Central memory CD4-positive, alpha-beta T cell (primary cell): ENCODE measurements around the gene YOD1.
A peak's percentile ranks its signal among the peaks of the same experiment; 100 is the strongest.

Experiments
- DNase-seq: peaks from one replicate; pipeline ENCODE4 v3.0.0; 2022

Gene YOD1

DNA sequence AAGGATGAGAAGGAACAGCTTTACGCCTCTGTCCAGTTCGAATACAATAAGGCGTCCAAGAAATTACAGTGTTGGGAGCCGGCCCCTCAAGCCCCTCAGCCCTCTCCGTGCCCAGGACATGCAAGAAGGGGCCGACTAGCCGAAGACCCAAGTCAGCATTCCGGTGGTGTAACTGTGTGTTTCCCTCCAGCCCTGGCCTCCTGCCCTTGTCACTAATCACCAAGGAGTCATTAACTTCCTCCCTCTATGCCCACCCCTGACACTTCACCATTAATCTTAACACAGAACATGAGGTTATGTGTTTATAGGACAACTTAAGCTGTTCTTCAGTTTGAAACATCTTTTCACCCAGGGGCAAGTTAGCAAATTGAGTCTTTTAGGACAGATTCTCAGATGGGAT, 21.2 kb upstream of the YOD1 start:
- no peak for DNase-seq

DNA sequence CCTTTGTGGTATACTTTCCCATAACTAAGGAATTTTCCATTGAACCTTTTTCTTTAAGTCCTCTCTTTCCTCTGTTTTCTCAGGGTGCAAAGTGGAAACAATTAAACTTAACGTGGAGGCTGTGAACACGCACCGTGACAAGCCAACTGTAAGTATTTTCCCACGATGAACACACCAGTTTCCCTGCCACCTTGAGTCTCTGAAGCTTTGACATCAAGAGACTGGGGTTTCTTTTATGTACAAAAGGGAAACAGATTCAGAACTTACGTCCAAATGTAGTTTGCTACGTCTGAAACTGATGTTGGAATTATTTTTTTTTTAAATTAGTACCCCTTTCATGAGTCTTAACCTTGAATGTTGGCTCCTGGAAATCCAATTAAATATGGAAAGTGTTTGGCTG, 20.4 kb upstream of the YOD1 start:
- no peak for DNase-seq

DNA sequence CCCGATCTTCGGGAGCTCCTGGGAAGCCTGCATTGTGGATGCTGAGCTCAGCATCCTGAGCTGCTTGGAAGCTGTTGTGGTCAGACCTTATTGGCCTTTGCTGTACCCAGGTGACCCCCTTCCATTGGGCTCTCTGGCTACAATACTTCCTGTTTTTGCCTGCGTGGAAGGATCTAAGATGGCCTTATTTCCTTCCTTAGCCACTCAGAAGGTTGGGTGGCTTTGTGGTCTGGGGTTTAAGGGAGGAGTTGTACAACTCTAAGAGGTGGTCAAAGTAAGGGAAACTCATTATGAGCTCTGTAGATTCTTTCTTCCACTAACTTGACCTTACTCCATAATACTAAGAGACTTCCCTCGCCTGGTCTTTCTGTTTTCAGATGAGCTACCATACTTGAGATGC, 19.8 kb upstream of the YOD1 start:
- DNase-seq, result no peak

DNA sequence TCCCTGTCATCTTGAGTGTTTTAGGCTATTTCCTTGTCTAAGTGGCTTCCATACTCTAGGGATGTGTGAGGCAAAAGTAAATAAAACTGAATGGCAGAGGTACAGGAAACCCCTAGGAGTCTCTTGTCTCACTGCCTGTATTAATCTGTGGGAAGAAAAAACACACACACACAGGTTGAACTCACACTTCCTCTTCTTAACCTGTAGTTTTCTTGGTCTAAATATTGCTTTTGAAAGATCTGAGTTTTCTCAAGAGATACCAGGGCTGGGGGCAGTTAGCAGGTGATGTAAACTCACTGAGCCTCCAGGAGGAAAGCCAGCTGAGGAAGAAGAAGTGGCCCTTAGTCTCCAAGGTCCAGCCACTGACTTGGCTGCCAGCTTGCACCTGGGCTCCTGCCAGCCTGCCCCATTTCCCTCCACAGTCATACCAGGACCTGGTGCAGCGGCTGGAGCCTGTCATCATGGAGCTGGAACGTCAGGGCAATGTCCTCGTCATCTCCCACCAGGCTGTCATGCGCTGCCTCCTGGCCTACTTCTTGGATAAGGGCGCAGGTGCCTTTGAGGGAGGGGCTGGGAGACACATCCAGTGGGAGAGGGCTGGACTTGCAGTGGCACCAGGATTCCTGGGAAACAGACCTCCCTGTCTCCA, 19.0 kb upstream of the YOD1 start:
- DNase-seq, result no peak

DNA sequence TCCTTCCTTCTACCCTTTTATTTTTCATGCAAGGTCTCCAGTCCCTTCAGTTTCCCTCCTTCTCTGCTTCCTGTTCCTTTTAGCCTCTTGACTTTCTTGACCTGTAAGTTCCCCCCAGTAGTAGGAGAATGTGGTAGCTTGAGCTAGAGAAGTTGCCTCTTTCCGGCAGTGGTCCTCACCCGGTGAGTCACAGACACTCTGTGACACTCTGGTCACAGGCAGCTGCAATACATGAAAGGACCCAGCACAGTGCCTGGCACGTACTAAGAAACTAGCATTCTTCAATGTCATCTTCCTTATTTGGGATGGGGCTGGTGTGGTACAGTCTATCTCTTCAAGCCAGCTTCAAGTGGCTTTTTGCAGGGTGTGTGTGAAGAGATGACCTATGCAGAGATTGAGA, 18.1 kb upstream of the YOD1 start:
- no peak for DNase-seq

DNA sequence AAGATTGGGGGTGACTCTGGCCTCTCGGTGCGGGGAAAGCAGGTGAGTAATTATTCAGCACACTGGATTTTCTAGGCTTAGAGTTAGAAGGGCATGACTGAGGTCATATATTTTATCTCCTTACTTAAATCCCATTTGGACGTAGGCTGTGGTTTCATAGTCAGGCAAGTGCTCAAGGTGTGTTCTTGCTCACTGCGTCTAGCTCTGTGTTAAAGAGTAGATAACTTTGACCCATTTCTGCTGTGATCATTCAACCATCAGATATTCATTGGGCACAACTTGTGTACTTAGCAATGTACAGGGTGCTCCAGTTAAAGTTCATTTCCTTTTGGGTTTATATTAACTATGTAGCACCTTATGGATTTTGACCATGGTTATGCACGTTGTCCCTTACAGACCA, 16.7 kb upstream of the YOD1 start:
- DNase-seq, result no peak

DNA sequence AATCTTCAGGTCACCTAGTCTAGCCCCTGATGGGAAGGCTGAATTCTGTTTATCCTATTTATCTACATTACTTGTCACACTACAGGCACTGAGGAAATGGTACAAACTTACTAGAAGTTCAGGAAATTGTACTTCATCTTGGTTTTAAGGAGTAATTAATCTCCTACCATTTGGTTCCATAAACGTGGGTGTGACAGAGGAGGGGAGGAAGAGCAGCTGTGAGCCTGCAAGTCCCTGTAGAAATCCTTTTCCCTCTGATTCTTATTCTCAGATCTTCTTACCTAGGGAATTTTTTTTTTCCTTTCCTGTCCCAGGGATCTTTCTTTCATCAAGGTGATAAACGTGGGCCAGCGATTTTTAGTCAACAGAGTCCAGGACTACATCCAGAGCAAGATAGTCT, 16.2 kb upstream of the YOD1 start:
- DNase-seq, result no peak

DNA sequence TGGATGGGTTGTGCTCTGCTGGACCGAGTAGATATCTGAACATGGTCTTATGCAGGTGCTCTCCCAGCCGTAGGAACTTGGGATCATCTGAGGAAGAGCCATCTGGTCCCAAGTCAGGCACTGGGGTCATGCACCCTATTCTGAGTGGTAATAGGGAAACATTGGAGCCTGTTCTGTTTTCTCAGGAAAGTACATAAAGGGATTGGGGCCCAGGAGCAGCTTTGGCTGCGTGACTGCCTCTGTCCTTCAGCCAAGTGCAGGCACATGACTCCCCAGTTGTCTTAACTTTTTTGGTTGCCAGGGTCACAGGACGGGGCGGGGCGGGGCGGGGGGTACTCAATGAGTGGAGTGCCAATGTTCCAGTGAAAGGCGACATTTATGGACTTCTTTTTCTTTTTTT, 13.6 kb upstream of the YOD1 start:
- no peak for DNase-seq

DNA sequence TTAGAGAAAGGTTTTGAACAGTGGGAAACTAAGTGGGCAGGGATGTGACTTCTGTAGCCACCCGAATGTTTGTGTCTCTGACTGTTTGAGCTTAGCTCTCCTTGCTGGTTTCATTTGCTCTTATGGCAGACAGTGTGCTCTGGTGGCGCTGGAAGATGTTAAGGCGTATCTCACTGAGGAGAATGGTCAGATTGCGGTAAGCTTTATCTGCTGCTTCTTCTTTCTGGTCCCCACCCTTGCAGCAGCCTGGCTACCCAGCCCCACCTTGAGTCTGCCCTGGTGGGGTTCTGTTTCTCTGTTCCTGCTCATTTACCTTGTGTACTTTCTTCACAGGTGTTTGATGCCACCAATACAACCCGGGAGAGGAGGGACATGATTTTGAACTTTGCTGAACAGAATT, 12.0 kb upstream of the YOD1 start:
- no peak for DNase-seq

DNA sequence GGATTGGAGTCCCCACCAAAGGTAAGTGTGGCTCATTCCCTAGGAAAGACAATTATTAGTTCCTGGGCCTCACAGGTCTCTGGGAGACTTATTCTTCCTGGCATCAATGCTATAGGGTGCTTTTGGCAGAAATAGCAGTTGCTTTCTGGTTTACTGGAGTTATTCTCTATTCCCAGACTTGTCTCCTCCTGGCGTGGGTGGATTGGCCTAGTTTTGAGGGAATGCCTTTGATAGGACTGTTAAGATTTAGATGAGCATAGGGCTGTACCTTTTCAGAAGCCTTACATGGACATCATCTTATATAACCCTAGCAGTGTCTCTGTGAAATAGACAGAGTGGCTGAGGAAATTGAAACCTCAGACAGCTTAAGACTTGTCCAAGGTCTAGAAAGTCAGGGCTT, 11.1 kb upstream of the YOD1 start:
- DNase-seq, result no peak

DNA sequence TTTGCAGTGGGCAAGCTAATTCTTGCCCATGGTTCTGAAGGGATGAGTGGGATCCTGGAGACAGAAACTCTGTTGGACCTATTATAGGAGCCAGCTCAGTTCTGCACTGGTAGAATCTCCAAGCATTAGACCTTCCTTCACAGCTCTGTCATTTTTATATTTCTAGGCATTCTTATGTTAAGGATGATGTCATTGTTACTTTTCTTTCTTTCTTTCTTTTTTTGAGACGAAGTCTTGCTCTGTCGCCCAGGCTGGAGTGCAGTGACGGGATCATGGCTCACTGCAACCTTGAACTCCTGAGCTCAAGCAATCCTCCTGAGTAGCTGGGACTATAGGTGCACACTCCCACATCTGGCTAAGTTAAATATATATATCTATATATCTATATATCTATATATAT, 9.6 kb upstream of the YOD1 start:
- no peak for DNase-seq

DNA sequence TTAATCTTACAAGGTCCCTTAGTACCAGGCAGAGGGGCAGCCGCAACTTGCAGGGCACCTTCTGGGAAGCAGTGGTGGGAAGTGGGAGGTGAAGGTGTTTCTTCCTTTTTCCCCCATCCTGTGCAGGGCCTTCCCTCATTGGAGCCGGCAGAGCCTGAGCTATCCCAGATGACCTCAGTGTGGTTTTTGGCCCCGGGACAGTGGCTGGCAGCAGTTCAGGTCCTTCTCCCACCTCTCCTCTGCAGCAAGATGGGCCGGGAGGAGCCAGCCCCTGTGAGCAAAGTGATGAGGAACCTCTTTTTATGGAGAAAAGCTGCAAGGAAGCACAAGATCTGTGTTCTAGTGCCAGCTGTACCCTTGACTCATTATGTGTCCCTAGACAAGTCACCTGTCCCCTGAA, 8.9 kb upstream of the YOD1 start:
- DNase-seq, result no peak

DNA sequence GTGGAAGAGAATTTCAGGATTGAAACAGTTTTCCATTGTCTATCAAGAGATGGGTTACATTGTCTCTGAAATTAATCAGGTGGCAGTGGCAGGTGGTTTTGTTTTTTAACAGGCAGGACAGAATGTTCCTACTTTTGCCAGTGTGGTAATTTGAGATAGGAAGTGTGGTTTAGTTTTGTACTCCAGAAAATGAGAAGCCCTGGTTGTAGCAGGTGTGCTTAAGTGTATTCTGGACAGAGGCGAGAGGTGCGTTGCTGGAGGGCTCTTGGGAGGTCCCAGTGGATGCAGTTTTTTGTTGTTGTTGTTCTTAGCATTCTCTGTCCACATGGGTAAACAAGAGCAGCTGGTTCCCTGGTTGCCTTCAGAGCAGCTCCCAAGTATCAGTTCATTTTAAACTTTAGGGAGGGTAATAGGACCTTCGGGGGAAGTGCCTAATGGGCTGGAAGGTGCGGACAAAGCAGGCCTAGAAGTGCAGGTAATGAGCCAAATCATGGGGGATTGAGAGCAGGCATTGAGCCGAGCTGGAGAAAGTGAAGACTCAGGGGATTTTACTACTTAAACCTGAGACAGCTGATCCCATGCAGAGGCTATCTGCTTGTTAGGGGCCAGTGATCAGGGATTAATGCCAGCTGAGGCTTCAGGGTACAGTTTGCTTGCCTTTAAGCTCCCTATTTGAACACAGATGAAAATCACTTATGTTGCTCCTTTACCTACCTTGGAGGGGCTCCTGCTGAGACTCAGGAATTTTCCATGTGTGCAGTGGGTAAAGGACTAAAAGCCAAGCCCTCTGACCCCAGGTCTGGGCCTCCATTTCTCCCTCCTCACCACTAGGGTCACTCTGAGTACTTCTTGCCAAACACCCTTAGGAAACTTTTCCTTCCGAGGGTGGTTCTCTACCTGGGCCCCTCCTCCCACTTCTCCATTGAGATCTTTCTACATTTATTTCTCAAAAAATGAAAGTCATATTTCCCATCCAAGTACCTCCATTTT, 8.2 kb upstream of the YOD1 start:
- DNase-seq, result no peak

DNA sequence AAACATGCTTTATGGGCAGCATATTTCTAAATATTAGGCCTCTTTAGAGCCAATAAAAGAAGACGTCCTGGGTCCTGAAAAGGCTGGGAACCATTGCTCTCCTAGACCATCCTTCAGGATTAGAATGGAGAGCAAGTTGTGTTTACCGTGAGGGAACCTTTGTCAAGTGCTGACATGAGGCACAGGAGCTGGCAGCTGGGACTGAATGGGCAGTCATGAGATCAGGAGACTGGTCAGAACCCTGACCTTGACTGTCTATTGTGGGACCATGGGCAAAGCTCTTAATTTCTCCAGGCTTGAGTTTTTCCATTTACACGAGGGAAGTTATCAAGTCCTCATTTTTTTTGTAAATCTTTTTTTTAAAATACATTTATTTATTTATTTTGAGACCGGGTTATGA, 7.2 kb upstream of the YOD1 start:
- no peak for DNase-seq

DNA sequence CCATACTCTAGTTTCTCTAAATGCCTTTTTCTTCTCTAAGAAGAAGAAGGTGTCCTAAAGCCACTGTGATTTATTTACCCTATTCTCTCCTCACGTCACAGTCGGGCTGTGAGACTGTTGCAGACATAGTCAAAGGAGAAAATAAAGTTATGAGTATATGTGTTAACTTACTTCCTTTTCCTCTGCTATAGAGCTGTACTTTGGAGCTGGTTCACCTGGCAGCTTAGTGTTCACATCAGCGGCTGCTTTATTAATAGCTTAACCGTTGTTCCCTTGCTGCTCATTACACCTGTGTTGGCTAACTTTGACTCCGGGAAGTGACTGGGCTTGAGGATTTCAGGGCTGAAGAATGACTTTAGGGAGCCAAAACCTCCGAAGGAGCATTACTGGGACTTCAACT, 5.7 kb upstream of the YOD1 start:
- no peak for DNase-seq

DNA sequence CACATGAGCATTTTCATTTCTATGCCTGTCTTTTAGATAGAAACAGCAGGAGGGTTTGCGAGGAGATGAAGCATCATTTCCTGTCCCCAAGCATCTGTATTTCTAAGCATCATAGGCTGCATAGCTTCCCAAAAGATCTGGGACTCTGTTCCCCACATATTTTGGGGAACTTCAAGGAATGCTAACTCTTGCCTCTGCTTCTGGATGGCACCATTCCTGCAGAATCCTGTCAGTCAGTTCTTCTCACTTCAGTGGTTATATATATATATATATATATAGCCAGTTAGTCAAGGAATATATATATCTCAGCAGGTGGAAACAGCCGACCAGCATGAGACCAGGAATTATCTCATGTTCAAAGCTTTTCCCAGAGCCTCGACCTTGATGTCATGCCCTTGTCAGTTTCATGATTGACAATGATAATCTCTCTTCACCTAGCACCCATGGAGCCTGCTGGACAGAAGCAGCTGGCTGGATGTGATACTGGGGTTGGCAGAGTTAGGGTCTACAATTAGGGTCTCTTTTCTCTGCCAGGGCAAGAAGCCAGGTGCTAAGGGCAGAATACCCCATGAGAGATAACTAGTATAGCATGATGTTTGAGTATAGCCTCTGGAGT, 4.5 kb upstream of the YOD1 start:
- DNase-seq, result no peak

DNA sequence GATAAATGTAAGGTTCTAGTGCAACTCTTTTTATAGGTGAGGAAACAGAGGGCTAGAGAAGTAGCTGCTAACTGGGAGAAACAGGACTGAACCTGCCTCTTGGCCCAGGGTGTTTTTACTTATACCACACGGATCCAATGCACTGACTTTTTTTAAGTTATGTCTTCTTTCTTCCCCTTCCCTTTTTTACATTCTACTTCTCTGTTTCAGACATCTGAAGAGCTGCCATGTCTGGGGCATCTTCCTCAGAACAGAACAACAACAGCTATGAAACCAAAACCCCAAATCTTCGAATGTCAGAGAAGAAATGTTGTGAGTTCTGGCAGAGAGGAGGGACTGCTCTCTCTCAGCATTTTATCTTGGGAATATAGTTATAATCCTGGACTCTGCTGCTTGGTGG, 3.5 kb upstream of the YOD1 start:
- no peak for DNase-seq

DNA sequence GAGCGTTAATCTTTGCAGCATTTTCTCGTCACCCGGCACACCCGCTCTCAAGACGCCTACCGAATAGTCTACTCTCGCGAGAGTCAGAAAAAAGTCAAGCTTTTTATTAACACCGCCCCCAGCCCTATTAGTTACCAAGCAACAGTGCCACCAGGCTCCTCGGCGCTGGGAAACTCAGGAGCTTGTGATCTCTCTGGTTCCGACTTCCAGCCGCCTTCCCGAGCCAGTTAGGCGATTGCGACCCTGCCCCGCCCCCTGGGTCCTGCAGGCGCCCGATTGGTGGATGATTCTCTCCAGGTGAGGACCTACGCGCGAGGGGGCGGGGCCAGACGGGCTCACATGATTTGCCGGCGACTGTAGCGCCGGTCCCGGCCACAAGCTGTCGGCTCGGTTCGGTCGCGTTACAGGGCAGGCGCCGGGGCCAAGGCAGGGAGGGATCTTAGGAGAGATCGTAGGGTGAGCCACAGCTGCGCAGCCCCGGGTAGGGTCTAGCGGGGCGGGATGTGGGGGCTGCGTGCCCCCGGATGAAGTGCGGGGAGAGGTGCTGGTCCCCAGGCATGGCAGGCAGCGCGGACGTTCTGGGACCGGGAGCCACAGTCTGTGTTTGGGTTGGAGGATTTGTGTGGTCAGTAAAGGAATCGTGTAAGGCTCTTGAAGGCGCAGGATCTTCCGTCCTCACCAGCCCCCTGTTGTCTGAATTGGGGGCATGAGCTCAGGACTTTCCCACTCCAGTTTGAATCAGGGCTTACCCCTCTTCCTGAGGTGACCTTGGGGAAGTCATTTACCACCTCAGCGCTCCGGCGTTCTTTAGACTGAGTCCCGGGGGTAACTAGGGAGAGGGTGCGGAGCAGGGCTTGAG, 2.1 kb upstream of the YOD1 start, which contains the start of gene PFKFB2:
TSS of gene PFKFB2 (plus strand) at position 365 of the 859 bp plus-strand sequence. CDS start 1,443 bp downstream, outside the sequence.
- peak; percentile 94 for DNase-seq

DNA sequence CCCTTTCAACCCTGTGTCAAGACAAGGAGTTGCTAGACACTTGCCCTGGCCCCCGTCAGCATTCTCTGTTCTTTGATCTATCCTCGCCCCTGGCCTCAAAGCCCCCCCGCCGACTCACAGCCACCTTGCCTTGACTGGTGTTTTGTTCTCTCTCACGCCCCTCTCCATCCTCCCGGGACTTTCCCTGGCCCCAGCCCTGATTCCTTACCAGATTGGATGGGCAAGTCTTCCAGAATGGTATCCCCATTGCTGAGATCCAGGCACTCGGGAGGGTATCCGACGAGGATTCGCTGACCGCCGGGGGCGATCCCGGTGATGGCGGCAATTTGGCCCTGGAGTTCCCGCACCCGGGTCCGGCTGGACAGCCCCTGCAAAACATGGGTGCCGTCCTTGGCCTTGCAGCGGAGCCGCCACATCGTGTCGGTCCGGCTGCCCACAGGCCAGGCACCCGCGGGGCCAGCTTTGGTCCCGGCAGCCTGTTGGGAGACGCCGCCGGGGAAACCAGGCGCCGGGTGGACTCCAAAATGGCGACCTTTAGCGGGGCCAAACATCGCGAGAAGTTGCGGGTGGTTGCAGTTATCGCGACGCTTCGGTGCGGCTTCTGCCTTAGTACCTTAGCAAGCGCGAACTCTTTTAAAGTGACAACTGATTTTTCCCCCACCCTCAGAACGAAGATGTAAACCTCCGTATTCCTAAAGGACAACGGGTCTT, 373 bp downstream of the YOD1 start:
- DNase-seq, result peak; percentile 85

DNA sequence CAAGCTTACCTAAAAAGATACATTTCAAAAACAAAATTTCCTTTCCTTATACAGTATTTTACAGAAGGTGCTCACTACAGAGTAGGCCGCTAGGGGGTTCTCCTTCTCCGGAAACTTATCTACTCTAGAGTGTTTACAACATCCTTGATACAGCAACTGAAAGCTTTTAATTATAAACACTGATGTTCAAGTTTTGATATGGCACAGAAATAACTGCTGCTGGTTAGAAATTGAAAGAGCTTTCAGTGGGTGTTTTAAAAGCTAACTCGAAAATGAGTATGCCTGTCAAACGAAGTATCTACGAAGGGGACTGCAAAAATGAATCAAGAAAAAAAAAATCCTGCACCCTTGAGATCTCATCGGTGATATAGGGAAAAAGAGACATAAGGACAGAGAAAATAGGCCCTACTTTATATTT, 1.0 kb downstream of the YOD1 start:
- peak; percentile 54 for DNase-seq

DNA sequence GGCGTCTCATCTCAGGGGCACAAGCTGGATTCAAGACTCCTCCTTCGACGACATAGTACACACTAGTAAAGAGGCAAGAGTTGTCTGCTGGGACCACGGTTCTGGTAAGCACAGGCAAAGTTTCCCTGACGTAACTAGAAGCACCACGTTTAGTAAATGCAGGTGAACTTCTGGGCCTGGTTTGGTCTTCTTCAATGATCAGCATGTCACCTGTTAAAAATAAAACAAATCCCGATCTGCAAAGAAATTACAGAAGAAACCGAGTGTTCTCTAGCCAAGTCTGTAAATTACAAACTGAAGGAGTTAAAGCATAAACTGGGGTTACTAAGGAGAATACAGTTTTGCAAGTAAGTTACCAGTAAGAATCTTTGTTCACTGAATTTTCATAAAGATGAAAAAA, 1.5 kb downstream of the YOD1 start:
- no peak for DNase-seq

DNA sequence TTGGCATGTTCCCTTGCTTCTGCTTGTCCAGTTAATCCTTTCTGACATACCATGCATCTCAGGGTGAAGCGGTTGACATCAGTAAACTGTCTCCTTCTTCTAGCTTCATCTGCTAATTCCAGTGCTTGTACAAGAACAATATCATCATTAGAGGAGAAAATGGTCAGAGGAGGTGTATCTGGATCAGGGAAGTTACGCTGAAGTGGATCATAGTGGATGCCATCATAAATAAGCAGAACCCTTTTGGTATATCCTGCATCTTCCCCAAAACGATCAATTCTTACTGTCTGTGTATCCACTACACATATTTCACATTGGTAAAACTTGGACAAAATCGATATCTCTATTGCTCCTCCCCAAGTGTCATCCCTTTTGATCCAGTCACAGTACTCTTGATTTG, 2.0 kb downstream of the YOD1 start:
- DNase-seq, result no peak
